HL-60 (cell line): ENCODE results near the gene KCNG2.

ENCODE experiments used
- DNase-seq, 2 experiments: peaks; one replicate each; pipeline ENCODE4 v3.0.0-alpha.2; 2010 to 2020; ENCODE audit warnings: low read depth in 1 of 2, low spot score in 1 of 2
- H3K27ac ChIP-seq: fragments of 250-450 bp; sonication (Bioruptor Pico); replicated peaks from 2 replicates; pipeline ENCODE4 v1.5.1; 2020; ENCODE audit warnings: mild to moderate bottlenecking, moderate library complexity
- H3K27me3 ChIP-seq: fragments of 250-450 bp; sonication (Bioruptor Pico); 2 replicates; pipeline ENCODE4 v1.5.1; 2021; ENCODE audit warnings: mild to moderate bottlenecking, moderate library complexity; ENCODE audit not compliant: insufficient read depth, poor library complexity, severe bottlenecking
- H3K4me3 ChIP-seq: replicated peaks from 2 replicates; pipeline ENCODE4 v1.5.1; 2011; ENCODE audit warnings: mild to moderate bottlenecking, control low read depth, low read length; ENCODE audit not compliant: insufficient read depth
- GABPA ChIP-seq: IDR thresholded peaks from 2 replicates; pipeline ENCODE4 v1.6.1; 2012; ENCODE audit warnings: low read depth
- POLR2AphosphoS5 ChIP-seq: IDR thresholded peaks from 2 replicates; pipeline ENCODE4 v1.6.1; 2012; ENCODE audit warnings: low read depth
- REST ChIP-seq: IDR thresholded peaks from 2 replicates; pipeline ENCODE4 v1.6.1; 2012; ENCODE audit warnings: low read depth; ENCODE audit not compliant: insufficient replicate concordance
- SPI1 ChIP-seq: IDR thresholded peaks from 2 replicates; pipeline ENCODE4 v1.6.1; 2012; ENCODE audit warnings: low read depth, mild to moderate bottlenecking, borderline replicate concordance
- TF ChIP-seq, protein P1 (sequence below): IDR thresholded peaks from one replicate; pipeline ENCODE4 v1.5.1; 2011; ENCODE audit warnings: low read length, control low read depth, inconsistent platforms; ENCODE audit not compliant: insufficient read depth

Gene KCNG2

DNA sequence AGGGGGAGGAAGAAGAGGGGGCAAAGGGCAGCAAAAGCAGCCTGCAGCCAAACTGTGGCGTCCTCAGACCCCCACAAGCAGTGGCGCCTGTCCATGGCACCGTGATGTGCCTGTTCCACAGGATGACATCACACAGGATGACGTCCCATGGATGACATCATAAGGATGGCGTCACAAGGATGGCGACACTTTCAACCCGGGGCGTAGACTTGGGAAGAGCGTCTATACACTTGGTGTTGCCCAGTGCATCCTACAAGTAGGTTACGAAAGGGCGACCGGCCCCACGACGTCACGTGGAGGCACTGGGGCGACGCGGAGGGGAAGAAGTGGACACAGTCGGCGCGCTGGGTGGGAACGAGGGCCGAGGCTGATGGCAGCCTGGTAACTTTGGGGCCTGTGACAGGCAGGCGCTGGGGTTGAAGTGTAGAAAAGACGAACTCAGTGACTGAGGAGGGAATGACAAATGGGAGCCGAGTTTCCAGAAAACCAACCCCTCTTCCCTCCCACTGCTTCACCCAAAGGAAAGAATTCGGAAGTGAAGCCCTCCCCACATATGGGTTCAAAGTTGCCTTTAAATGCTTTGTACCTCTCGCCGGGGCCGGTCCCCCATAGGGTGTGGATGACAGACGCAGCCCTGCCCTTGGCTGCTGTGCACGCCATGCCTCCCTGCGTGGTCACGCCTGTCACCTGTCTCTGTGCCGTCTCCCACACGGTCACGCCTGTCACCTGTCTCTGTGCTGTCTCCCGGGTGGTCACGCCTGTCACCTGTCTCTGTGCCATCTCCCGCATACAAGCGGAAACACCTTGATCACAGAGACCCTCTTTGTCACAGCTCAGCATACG is 13.4 kb upstream of the KCNG2 start:
- no peak for DNase-seq
- H3K27me3 ChIP-seq, result no peaks in the 10 kb centered on the region

DNA sequence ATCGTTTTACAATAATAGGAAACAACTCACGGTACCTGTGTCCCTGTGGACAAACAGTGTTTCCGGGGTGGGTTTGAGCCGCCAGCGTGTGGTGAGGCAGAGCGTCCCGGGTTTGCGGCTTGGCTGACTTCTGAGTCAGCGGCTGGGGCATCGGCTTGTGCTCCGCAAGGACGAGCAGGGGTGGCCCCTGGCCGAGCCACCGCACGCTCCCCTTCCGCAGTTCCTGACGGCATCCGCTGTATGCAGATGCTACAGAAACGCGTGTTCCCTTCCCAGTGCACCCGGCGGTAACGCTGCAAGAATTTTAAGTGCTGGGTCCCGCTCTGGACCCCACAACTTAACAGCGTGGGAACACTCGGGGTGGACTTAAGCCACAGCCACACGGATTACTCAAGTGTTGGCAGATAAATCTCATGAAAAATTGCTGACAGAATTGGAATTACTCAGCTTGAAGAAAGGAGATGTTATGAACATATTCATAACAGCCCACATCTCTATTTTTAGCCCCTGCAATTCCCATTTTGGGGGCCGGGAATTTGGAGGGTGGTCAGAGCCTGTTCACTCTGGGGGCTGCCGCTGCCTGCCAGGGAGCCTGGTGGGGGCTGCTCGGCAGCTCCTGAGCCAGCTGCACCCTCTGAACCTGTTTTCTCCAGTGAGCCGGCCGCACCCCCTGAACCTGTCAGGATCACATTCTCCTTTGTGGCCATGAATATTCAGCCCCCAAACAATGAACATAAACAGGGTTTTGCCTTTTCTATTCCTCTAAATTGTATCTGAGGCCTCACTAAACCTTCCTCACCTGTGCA is 12.6 kb upstream of the KCNG2 start:
- Histone ChIP-seq H3K27me3 (no peaks in the 10 kb centered on the region), H3K4me3 (no peak overlapping the region), H3K27ac (no peak overlapping the region)
- TF ChIP-seq POLR2AphosphoS5 (no peak), SPI1 (no peak), REST (no peak)
- no peak for DNase-seq

More for the DNA sequence above, 13.4 kb upstream of the KCNG2 start:
- TF ChIP-seq SPI1, result no peak
- TF ChIP-seq, protein P1, sequence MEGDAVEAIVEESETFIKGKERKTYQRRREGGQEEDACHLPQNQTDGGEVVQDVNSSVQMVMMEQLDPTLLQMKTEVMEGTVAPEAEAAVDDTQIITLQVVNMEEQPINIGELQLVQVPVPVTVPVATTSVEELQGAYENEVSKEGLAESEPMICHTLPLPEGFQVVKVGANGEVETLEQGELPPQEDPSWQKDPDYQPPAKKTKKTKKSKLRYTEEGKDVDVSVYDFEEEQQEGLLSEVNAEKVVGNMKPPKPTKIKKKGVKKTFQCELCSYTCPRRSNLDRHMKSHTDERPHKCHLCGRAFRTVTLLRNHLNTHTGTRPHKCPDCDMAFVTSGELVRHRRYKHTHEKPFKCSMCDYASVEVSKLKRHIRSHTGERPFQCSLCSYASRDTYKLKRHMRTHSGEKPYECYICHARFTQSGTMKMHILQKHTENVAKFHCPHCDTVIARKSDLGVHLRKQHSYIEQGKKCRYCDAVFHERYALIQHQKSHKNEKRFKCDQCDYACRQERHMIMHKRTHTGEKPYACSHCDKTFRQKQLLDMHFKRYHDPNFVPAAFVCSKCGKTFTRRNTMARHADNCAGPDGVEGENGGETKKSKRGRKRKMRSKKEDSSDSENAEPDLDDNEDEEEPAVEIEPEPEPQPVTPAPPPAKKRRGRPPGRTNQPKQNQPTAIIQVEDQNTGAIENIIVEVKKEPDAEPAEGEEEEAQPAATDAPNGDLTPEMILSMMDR, result no peak
- no peak for TF ChIP-seq GABPA
- no peak for TF ChIP-seq POLR2AphosphoS5
- no peak for TF ChIP-seq REST
- Histone ChIP-seq H3K4me3 (no peak overlapping the region), H3K27ac (no peak overlapping the region)

DNA sequence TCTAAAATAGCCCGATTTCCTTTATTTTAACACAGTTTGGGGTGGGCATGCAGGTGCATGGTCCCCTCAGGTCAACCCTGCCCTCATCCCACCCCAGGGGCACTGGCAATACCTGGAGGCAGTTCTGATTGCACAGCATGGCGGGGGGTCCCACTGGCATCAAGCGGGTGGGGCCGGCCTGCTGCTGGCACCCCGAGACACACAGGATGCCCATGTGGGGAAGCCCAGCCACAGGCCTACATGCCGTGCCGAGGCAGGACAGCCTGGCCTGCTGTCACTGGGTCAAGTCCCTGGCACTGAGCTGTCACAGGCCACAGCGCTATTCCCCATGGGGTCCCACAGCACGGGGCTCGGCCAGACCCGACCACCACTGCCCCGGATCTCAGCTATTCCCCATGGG is 11.9 kb upstream of the KCNG2 start:
- H3K27ac ChIP-seq, result no peak overlapping the region
- no peaks in the 10 kb centered on the region for H3K27me3 ChIP-seq
- no peak for TF ChIP-seq GABPA
- TF ChIP-seq REST, result no peak
- no peak for TF ChIP-seq SPI1
- no peak for TF ChIP-seq POLR2AphosphoS5
- TF ChIP-seq, protein P1, result no peak
- H3K4me3 ChIP-seq, result no peak overlapping the region
- no peak for DNase-seq
